HG03095 (cell line): ENCODE data around the gene CD177.
"Not testable (repeated sequence)": the region's sequence is repeated elsewhere in the genome, so short reads cannot be mapped to it uniquely, and the experiment has no call there.

Source experiments
- ATAC-seq: cut with Tn5 transposase; IDR thresholded peaks from one replicate; pipeline ENCODE4 v1.9.1; 2021; ENCODE audit warnings: moderate library complexity; ENCODE audit not compliant: unreplicated experiment

CD177 gene

DNA sequence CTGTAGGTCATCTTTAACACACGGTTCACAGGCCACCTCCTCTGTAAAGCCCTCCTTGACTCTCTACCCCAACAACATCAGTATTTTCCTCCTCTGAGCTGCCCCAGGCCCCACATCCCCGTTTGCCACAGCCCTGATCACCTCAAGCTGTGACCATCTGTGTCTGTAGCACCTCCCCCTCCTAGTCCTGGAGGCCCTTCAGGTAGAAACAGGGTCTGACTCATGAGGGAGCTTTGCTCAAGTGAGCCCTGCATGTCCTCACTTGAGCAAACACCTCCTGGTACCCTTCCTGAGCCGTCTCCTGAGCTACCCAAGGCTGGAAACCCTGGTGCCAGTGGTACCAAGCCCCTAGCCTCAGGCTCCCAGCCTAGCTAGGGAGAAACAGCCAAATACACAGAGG is 24.1 kb downstream of the CD177 start:
- ATAC-seq = not testable (repeated sequence)

- ATAC-seq = no peak
Observed at GRCh38 chr19:43380008-43380407, 26.5 kb downstream of the CD177 start.

- ATAC-seq = no peak
Observed at GRCh38 chr19:43380771-43381386, 27.4 kb downstream of the CD177 start.

DNA sequence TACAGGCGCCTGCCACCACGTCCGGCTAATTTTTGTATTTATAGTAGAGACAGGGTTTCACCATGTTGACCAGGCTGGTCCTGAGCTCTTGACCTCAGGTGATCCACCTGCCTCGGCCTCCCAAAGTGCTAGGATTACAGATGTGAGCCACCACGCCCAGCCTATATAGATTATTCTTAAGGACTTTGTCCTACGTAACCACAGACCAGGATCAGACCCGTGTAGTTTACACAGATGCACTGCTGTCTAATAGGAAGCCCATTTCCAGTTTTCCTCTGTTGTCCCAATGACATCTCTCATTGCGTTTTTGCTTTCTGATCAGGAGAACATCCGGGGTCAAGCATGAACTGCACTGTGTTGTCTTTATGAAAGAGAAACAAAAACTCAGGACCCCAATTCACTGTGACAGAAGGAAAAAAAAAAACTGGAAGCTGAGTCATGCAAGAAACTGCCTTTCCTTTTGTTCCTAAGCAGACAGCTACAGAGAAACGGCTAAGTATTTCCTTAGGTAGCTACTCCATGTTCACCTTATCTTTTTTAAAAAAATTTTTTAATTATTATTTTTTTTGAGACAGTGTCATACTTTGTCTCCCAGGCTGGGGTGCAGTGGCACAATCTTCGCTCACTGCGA is 29.2 kb downstream of the CD177 start:
- ATAC-seq = not testable (repeated sequence)

DNA sequence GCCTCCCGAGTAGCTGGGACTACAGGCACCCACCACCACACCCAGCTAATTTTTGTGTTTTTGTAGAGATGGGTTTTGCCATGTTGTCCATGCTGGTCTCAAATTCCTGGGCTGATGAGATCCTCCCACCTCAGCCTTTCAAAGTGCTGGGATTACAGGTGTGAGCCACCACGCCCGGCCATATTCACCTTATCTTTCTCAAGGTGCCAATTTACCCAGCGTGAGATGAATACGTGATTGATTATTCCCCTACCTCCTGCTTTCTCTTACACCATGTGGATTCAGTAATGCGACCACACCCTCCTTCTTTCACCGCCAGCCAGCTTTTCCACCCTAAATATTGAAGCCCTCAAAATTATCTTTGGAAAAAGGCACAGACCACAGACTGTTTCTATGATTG is 29.8 kb downstream of the CD177 start:
- not testable (repeated sequence) for ATAC-seq

DNA sequence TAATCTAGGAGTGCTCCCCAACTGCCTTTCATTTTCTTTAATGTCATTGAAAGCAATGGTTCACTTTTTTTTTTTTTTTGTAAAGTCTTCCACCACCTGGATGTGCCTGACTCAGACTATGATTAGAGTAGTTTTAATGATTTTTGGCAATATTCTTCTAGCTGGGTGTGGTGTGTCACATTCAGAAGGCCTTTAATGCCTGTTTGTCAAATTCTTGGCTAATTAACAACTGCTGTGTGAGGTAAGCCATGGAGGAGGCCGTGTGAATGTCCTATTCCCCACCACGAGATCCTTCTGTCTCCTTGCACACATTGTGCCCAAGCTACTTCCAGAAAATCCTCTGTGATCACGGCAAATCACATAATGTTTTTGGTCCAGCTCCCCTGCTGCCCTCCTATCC is 30.3 kb downstream of the CD177 start:
- not testable (repeated sequence) for ATAC-seq

DNA sequence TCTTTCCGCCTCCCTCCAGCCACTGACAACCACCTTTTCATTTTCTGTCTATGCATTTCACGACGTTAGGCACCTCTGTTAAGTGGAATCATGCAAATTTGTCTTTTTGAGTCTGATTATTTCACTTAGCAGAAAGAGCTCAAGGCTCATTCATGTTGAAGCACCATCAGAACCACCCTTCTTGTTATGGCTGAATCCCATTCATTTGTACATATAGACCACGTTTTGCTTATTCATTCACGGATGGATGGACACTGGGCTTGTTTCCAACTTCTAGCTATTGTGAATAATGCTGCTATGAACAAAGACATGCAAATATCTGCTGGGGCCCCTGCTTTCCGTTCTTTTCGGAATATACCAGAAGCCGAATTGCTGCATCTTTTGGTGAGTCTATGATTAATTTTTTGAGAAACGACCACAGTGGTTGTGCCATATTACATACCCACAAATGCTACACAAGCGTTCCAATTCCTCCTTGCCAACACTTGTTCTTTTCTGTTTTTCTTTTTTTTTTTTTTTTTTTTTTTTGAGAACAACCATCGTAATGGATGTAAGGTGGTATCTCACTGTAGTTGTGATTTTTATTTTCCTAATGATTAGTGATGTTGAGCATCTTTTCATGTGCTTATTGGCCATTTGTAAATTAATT is 37.5 kb downstream of the CD177 start:
- not testable (repeated sequence) for ATAC-seq

DNA sequence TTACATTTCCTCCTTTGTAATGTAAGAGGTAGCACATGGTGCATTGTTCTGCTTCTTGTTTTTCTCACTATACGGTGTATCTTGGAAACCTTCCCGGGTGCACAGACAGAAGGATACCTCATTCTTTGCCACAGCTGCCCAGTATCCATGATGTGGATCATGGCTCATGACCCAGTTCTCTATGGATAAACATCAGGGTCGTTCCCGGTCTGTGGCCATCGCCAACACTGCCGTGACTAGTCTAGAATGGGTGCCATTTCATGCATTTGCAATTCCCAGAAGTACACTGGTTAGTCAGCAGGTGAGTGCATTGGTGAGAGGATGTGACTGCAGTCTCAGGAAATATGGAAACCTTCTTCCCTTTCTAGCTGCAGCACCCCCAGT is 38.1 kb downstream of the CD177 start:
- not testable (repeated sequence) for ATAC-seq

DNA sequence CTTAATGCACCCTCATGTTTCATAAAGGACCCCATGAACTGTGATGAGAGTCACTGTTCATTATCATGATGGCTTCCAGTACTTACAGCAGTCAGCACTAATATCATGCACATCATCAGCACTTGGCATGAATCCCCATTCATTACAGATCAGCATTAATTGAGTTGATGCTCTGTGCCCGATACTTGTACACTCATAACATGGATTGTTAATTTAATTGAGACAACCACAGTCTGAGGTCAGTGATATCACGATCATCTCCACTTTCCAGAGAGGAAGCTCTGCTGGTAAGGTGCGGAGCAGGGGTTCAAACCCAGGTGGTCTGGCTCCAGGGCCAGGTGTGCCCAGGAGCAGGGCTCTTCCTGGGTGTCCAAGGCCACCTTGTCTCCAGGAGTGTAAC is 40.0 kb downstream of the CD177 start:
- not testable (repeated sequence) for ATAC-seq

DNA sequence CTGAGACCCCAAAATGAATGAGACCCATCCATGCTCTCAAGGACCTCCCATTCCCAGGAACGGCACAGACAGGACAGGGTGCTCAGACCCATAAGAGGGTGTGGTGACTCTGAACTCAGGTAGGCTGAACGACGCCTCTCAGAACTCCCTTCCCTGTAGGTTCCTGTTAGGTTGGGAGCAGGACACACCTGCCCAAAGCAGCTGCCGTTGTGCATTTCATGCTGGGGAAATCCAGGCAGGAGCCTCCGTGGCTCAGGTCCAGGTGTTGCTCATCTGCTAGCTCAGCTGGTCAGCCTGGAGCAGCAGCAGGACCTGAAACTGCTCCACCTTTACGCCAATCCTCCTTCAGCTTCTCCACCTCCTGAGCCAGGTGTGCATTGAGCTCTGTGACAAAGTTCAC is 42.1 kb downstream of the CD177 start:
- no peak for ATAC-seq

- no peak for ATAC-seq
Observed at GRCh38 chr19:43406297-43406696, 52.8 kb downstream of the CD177 start.

GRCh38 chr19:43407416-43408005 is 54.0 kb downstream of the CD177 start:
- ATAC-seq = no peak

- no peak for ATAC-seq
Observed at GRCh38 chr19:43408043-43408442, 54.6 kb downstream of the CD177 start.

DNA sequence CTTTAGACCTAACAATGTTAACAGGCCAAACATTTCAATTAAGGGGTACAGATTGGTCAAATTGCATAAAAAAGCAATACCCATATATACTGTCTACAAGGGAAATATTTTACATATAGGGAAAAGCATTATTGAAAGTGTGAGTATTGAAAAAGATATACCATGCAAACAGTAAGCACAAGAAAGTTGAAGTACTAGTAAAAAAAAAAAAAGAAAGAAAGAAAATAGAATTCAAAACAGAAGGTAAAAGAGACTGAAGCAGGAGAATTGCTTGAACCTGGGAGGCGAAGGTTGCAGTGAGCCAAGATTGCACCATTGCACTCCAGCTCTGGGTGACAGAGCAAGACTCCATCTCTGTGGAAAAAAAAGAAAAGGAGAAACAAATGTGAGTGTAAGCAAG is 55.9 kb downstream of the CD177 start:
- no peak for ATAC-seq

- no peak for ATAC-seq
Observed at GRCh38 chr19:43412441-43412840, 59.0 kb downstream of the CD177 start.
